GM20000 (cell line): Measurements from ENCODE around the gene WWP2.

Experiments used
- DNase-seq: peaks from one replicate; pipeline ENCODE4 v3.0.0; 2012; ENCODE audit warnings: low spot score
- TF ChIP-seq, protein P1 (sequence below): IDR thresholded peaks from 2 replicates; pipeline ENCODE4 v1.5.1; 2012; ENCODE audit warnings: mild to moderate bottlenecking, control low read depth; ENCODE audit errors: extremely low read depth, missing control alignments

WWP2 gene

DNA sequence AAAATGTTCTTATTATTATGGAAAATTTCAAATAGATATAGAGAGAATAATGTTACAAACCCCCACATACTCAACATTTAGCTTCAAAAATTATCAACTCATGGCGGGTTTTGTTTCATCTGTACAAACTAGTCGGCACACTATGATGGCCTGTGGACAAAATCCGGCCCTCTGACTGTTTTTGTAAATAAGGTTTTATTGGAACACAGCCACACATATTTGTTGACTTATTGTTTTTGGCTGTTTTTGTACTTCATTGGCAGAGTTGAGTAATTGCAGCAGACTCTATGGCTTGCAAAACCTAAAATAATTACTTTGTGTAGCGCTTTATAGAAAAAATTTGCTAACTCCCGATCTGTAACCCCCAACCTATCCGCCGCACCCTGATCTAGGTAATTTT, 147.6 kb downstream of the WWP2 start:
- no peak for DNase-seq
- TF ChIP-seq, protein P1, sequence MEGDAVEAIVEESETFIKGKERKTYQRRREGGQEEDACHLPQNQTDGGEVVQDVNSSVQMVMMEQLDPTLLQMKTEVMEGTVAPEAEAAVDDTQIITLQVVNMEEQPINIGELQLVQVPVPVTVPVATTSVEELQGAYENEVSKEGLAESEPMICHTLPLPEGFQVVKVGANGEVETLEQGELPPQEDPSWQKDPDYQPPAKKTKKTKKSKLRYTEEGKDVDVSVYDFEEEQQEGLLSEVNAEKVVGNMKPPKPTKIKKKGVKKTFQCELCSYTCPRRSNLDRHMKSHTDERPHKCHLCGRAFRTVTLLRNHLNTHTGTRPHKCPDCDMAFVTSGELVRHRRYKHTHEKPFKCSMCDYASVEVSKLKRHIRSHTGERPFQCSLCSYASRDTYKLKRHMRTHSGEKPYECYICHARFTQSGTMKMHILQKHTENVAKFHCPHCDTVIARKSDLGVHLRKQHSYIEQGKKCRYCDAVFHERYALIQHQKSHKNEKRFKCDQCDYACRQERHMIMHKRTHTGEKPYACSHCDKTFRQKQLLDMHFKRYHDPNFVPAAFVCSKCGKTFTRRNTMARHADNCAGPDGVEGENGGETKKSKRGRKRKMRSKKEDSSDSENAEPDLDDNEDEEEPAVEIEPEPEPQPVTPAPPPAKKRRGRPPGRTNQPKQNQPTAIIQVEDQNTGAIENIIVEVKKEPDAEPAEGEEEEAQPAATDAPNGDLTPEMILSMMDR: no peak

DNA sequence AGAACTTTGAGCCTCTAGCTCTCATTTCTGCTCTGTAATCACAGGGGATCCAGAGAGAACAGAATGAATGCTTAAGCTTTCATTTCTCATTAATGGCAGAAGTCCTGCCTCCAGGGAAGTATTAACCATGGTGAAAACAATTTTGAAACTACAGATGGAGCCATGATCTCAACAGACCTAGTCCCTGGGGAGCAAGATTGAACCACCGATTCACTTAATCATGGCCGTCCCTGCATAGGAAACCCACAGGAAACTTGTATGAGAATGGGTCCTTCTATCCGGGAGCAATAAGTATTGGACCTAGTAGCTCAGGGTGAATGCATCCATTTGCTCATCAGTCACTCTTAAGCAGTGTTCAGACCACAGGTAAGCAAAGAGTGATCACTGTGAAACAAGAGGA, 148.8 kb downstream of the WWP2 start:
- TF ChIP-seq, protein P1: no peak
- DNase-seq: no peak

DNA sequence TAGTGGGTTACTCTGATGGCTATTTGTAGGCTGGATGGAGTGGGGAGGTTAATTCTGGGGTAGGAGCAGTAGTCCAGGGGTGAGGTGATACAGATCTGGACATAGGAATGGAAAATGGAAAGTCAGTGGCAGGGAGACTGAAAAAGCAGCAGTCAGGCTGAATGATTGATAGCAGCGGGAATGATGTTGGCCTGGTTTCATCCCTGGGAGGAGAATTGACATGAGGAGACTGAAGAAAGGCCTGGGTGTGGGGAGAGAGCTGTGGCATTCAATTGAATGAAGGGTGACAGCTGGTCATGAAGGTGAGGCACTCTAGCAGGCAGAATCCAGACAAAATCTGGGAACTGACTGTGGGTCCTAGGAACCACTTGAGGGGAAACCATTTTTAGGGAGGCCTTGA, 154.3 kb downstream of the WWP2 start:
- TF ChIP-seq, protein P1: no peak
- DNase-seq: no peak

DNA sequence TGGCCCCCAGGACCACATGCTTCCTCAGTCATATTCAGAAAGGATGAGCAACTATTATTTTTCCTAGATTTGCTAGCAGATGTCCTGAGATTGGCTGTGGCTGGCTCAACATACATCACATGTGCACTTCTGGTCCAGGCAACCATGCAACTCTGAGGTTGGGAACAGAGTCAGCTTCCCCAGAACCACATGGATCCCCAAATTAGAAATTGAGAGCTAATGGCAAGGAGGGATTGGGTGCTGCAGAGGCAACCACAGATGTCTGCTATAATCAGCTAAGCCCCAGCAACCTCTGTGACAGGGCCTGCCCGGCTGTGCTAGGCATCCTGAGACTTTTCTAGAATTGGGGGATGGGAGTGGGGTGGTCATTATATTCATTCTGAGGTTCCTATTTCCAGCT, 155.2 kb downstream of the WWP2 start:
- TF ChIP-seq, protein P1: no peak
- no peak for DNase-seq

DNA sequence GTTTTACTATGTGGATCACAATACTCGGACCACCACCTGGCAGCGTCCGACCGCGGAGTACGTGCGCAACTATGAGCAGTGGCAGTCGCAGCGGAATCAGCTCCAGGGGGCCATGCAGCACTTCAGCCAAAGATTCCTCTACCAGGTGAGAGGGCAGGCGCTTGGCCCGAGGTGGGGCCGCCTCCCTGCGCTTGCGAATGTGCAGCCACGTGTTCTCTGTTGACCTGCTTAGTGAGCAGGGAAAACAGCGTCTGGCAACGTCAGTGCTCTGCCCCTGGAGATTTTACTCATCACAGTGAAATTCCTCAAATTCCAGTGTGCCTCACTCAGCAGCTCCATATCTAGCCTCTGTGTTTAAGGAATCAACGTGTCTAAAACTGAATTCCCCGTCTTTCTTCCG, 155.6 kb downstream of the WWP2 start:
- no peak for DNase-seq
- TF ChIP-seq, protein P1: no peak

DNA sequence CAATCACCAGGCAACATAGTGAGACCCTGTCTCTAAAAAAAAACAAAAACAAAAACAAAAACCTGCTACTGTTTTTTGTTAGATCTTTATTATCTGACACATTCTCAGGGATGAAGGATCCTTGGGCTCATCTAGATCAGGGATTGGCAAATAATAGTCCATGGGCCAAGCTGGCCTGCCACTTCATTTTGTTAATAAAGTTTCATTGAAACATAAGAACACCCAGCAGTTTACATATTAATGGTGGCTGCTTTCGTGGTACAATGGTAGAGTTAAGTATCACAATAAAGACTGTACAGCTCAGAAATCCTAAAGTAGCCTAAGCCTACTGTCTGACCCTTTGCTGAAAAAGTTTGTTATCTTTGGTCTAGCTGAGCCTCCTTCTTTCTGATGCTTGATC, 156.1 kb downstream of the WWP2 start:
- TF ChIP-seq, protein P1: no peak
- no peak for DNase-seq

DNA sequence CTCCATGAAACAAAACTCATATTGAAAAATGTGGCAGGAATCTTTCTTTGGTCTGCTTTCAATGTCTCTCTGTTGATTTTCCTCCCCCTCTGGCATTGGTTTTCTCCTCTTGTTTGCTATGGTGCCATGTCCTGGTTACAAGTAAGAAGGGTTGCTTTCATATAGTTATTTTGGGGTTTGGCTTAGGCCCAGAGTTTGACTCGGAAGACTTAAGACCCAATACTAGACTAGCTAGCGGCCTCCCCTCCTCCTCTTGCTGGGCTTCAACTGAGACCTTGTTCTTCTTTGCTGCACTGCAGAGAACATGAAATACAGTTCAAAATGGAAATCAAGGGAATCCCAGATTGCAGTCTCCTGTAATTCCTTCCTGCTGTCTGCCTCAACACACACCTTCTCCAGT, 159.0 kb downstream of the WWP2 start:
- TF ChIP-seq, protein P1: no peak
- DNase-seq: no peak
